Activated CD4-positive, alpha-beta T cell treated with anti-CD3 and anti-CD28 coated beads, Interleukin-2, amount 10 ng/mL, durations not matched to agents 7 days and 5 days (primary cell): ENCODE results near the gene SDE2. TPM values are rescaled to one million over a fixed set of nuclear protein-coding genes. Genes with fewer than 3 reads are reported as not detected.
A peak's percentile ranks its signal among the peaks of the same experiment; 100 is the strongest.

ENCODE experiments used
- CTCF ChIA-PET: fragments of 350-600 bp; sonication (Branson Sonifier 250); formaldehyde crosslinking; loops from one replicate; lab custom pipeline; 2021; ENCODE audit warnings: antibody characterized with exemption; lab: Charles Lee
- POLR2A ChIA-PET: fragments of 350-600 bp; sonication (Branson Sonifier 250); formaldehyde crosslinking; loops from one replicate; lab custom pipeline; 2021; ENCODE audit warnings: antibody characterized with exemption; lab: Charles Lee
- DNase-seq: peaks from one replicate; pipeline ENCODE4 v3.0.0-alpha.2; 2020
- H3K27ac Mint-ChIP-seq: one replicate; pipeline ENCODE4 v1.8.0; 2021; ENCODE audit warnings: mild to moderate bottlenecking, moderate library complexity, mixed read lengths
- H3K27me3 Mint-ChIP-seq: one replicate; pipeline ENCODE4 v1.8.0; 2021; ENCODE audit warnings: mixed read lengths
- H3K36me3 Mint-ChIP-seq: one replicate; pipeline ENCODE4 v1.8.0; 2021; ENCODE audit warnings: low read depth, mixed read lengths
- H3K4me1 Mint-ChIP-seq: one replicate; pipeline ENCODE4 v1.8.0; 2021; ENCODE audit warnings: mixed read lengths
- H3K4me3 Mint-ChIP-seq: one replicate; pipeline ENCODE4 v1.8.0; 2021; ENCODE audit warnings: mild to moderate bottlenecking, moderate library complexity, mixed read lengths
- H3K9me3 Mint-ChIP-seq: one replicate; pipeline ENCODE4 v1.8.0; 2021; ENCODE audit warnings: mixed read lengths
- total RNA-seq, 2 experiments: library from RNA; stranded (reverse); gene quantifications; one replicate each; pipeline ENCODE4 v1.2.3, GENCODE V29; 2021

The SDE2 gene
- 10 to 100 TPM; 16.1 to 16.6 TPM for total RNA-seq

GRCh38 chr1:225999227-225999911 is at the start of gene SDE2:
SDE2 (minus strand) TSS chr1:225999343; CDS start chr1:225999312, 31 bp downstream.
- ChIA-PET POLR2A (interaction anchor here (0.6 to 1.9 kb wide), 7 partner anchors 9 to 539 kb away, joined by 3 to 25 read pairs (median 4); partner anchors contain the start of genes H3-3A and PYCR2), CTCF (interaction anchor here (0.6 to 1.5 kb wide), 9 partner anchors 11 to 309 kb away, joined by 3 to 5 read pairs (median 4); partner anchors contain the start of genes H3-3A, LIN9 and SRP9)
- Mint-ChIP-seq H3K4me3 (peak within 1 kb of the TSS; percentile 99), H3K4me1 (peaks cover 81% of the 10 kb centered on the region), H3K27me3 (no peaks in the 10 kb centered on the region), H3K9me3 (no peaks in the 10 kb centered on the region), H3K27ac (peak within 1 kb of the TSS; percentile 100), H3K36me3 (peaks cover 26% of the 10 kb centered on the region)
- DNase-seq = peak; percentile 100

DNA sequence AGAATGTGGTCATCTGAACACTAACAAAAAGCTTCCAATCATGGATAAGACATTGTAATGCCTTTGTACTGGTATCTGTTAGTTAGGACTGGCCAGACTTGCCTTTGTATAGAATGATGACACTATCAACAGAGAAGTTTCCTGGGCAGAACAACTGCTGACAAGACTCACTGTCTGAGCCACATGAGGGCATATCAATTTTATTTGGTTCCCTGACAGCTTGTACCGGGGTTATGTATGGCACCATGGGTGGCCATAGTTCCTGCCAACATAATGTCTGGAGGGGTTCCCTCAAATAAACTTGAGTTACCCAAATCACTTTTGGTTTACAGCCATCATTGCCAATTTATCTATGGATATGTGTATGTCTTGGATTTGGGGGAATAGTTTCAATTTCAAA is 49.7 kb upstream of the SDE2 start:
- peaks cover 5% of the 10 kb centered on the region for H3K27me3 Mint-ChIP-seq
- no peaks in the 10 kb centered on the region for H3K36me3 Mint-ChIP-seq
- no peak overlapping the region for H3K27ac Mint-ChIP-seq
- no peak for DNase-seq
- ChIA-PET POLR2A (interaction anchor here (0.7 kb wide), 1 partner anchor 247 kb away, joined by 3 read pairs; no protein-coding TSS in a partner anchor), CTCF (no interaction called here)
- no peaks in the 10 kb centered on the region for H3K4me1 Mint-ChIP-seq
- no peak overlapping the region for H3K4me3 Mint-ChIP-seq
- H3K9me3 Mint-ChIP-seq = no peaks in the 10 kb centered on the region

DNA sequence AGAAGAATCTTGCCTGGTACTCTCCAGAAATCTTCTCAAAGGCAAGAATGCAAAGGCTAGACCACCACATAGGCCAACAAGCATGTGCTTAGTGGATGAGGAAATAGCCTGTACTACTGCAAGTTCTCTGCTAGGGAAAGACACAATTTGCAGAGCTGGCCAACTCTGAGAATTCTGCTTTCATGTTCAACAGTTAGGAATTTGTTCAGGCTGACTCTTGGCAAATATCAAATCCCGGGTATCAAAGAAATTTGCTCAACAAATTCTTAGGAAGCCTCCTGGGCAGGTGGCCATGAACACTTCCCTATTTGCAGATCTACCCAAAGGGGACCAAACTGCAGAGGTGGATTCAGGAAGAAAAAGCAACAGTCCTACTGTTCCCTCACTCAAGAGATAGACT is 48.4 kb upstream of the SDE2 start:
- Mint-ChIP-seq H3K9me3 (no peaks in the 10 kb centered on the region), H3K4me3 (no peak overlapping the region), H3K36me3 (no peaks in the 10 kb centered on the region), H3K4me1 (no peaks in the 10 kb centered on the region), H3K27me3 (peaks cover 5% of the 10 kb centered on the region), H3K27ac (no peak overlapping the region)
- CTCF ChIA-PET = interaction anchor here (1.0 kb wide), 1 partner anchor 9 kb away, joined by 3 read pairs; no protein-coding TSS in a partner anchor
- POLR2A ChIA-PET = no interaction called here
- DNase-seq = no peak

- Mint-ChIP-seq H3K9me3 (no peaks in the 10 kb centered on the region), H3K27me3 (peaks cover 5% of the 10 kb centered on the region), H3K36me3 (no peaks in the 10 kb centered on the region), H3K4me1 (no peaks in the 10 kb centered on the region), H3K27ac (no peak overlapping the region), H3K4me3 (no peak overlapping the region)
- no peak for DNase-seq
- CTCF ChIA-PET = no interaction called here
- POLR2A ChIA-PET = no interaction called here
These were observed 47.1 kb upstream of the SDE2 start for GRCh38 chr1:226046240-226046639.

DNA sequence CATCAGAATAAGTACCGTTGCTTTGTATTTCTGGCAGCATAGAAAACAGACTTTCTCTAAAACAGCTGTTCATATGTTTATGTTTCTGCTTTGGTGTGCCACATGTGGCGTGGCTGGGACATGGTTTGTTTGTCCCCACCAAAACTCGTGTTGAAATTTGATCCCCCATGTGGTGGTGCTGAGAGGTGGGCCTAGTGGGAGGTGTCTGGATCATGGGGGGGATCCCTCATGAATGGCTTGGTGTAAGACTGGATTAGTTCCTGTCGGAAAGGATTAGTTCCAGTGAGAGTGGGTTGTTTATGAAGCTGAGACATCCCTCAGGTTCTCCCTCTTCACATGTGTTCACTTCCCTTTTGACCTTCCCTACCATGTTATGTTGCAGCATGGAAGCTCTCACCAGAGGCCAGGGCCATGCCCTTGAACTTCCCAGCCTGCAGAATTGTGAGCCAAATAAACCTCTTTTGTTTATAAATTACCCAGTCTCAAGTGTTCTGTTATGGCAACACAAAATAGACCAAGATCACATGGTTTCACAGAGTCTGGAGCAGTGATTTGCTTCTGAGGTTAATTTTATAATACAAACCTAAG is 45.5 kb upstream of the SDE2 start:
- no peaks in the 10 kb centered on the region for H3K9me3 Mint-ChIP-seq
- ChIA-PET POLR2A (no interaction called here), CTCF (interaction anchor here (0.7 to 1.6 kb wide), 2 partner anchors 11 to 21 kb away, joined by 3 to 4 read pairs; no protein-coding TSS in a partner anchor)
- H3K27me3 Mint-ChIP-seq = peaks cover 7% of the 10 kb centered on the region
- no peaks in the 10 kb centered on the region for H3K4me1 Mint-ChIP-seq
- no peak for DNase-seq
- H3K4me3 Mint-ChIP-seq = no peak overlapping the region
- H3K36me3 Mint-ChIP-seq = no peaks in the 10 kb centered on the region
- no peak overlapping the region for H3K27ac Mint-ChIP-seq

DNA sequence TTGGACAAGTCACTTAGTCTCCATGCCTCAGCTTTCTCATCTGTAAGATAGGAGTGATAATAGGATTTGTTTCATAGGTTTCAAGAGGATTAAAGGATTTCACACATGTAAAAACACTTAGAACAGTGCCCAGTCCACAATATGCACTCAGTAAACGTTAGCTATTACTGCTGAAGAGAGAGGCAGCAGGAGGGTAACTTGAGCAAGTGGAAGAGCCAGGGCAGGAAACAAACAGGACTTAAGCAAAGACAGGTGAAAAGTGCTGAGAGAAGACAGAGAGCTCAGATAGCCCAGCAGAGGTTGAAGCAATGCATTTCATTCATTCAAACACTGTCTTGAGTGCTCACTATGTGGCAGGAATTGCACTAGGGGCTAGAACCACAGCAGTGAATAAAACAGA is 42.3 kb upstream of the SDE2 start:
- DNase-seq = no peak
- no peaks in the 10 kb centered on the region for H3K4me1 Mint-ChIP-seq
- peaks cover 2% of the 10 kb centered on the region for H3K27me3 Mint-ChIP-seq
- H3K9me3 Mint-ChIP-seq = no peaks in the 10 kb centered on the region
- CTCF ChIA-PET = interaction anchor here (0.6 kb wide), 2 partner anchors 20 to 203 kb away, joined by 3 read pairs; no protein-coding TSS in a partner anchor
- H3K4me3 Mint-ChIP-seq = no peak overlapping the region
- no peak overlapping the region for H3K27ac Mint-ChIP-seq
- H3K36me3 Mint-ChIP-seq = no peaks in the 10 kb centered on the region
- POLR2A ChIA-PET = no interaction called here

GRCh38 chr1:226038661-226039060 is 39.5 kb upstream of the SDE2 start:
- Mint-ChIP-seq H3K9me3 (no peaks in the 10 kb centered on the region), H3K27ac (no peak overlapping the region), H3K27me3 (peaks cover 2% of the 10 kb centered on the region), H3K36me3 (no peaks in the 10 kb centered on the region), H3K4me1 (no peaks in the 10 kb centered on the region), H3K4me3 (no peak overlapping the region)
- no peak for DNase-seq
- ChIA-PET CTCF (no interaction called here), POLR2A (no interaction called here)

GRCh38 chr1:226035915-226036314 is 36.8 kb upstream of the SDE2 start:
- CTCF ChIA-PET = interaction anchor here (0.6 to 0.9 kb wide), 2 partner anchors 9 to 289 kb away, joined by 3 to 7 read pairs; no protein-coding TSS in a partner anchor
- Mint-ChIP-seq H3K36me3 (no peaks in the 10 kb centered on the region), H3K27ac (no peak overlapping the region), H3K27me3 (peaks cover 7% of the 10 kb centered on the region), H3K4me3 (no peak overlapping the region), H3K4me1 (no peaks in the 10 kb centered on the region), H3K9me3 (no peaks in the 10 kb centered on the region)
- POLR2A ChIA-PET = no interaction called here
- DNase-seq = no peak

- no peak for DNase-seq
- no peaks in the 10 kb centered on the region for H3K36me3 Mint-ChIP-seq
- CTCF ChIA-PET = interaction anchor here (1.1 kb wide), 1 partner anchor 10 kb away, joined by 3 read pairs; no protein-coding TSS in a partner anchor
- no peaks in the 10 kb centered on the region for H3K4me1 Mint-ChIP-seq
- H3K4me3 Mint-ChIP-seq = no peak overlapping the region
- no peak overlapping the region for H3K27ac Mint-ChIP-seq
- H3K9me3 Mint-ChIP-seq = no peaks in the 10 kb centered on the region
- peaks cover 5% of the 10 kb centered on the region for H3K27me3 Mint-ChIP-seq
- POLR2A ChIA-PET = no interaction called here
These were observed 35.3 kb upstream of the SDE2 start for GRCh38 chr1:226034482-226034881.

DNA sequence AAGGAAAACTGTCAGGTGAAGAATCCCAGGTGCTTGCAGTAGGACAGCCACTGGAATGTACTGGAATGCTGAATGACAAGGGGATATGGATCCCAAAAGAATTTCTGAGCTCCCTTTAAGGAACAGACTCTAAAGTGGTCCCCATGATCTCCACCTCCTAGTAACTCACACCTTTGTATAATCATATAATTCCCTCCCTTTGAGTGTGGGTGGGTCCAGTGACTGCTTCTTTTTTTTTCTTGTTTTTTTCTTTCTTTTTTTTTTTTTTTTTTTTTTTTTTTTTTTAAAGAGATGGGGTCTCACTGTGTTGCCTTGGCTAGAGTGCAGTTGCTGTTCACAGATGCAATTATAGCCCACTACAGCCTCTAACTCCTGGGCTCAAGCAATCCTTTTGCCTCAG is 34.8 kb upstream of the SDE2 start:
- Mint-ChIP-seq H3K27ac (no peak overlapping the region), H3K4me3 (no peak overlapping the region), H3K4me1 (no peaks in the 10 kb centered on the region), H3K36me3 (no peaks in the 10 kb centered on the region), H3K9me3 (no peaks in the 10 kb centered on the region), H3K27me3 (peaks cover 5% of the 10 kb centered on the region)
- ChIA-PET CTCF (interaction anchor here (1.1 kb wide), 1 partner anchor 11 kb away, joined by 3 read pairs; no protein-coding TSS in a partner anchor), POLR2A (no interaction called here)
- DNase-seq = no peak

DNA sequence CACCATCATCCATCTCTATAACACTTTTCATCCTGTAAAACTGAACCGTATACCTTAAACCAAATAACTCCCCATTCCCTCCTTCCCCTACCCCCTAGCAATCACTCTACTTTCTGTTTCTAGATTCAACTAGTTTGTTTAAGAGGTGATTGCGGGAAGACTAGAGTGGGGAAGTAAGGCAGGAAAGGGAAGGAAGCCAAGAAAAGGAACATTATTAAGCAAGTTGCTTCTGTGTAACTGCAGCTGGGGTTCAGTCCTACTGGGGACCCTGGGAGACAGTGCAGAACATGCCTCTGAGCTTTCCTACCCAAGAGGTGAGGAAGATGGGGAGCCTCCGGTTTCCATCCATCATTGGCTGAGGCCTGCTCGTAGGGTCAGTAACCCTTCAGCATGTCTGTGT is 34.4 kb upstream of the SDE2 start:
- DNase-seq = no peak
- Mint-ChIP-seq H3K9me3 (no peaks in the 10 kb centered on the region), H3K27ac (no peak overlapping the region), H3K27me3 (peaks cover 5% of the 10 kb centered on the region), H3K4me3 (no peak overlapping the region), H3K4me1 (no peaks in the 10 kb centered on the region), H3K36me3 (no peaks in the 10 kb centered on the region)
- ChIA-PET CTCF (interaction anchor here (1.1 kb wide), 1 partner anchor 11 kb away, joined by 3 read pairs; no protein-coding TSS in a partner anchor), POLR2A (no interaction called here)

DNA sequence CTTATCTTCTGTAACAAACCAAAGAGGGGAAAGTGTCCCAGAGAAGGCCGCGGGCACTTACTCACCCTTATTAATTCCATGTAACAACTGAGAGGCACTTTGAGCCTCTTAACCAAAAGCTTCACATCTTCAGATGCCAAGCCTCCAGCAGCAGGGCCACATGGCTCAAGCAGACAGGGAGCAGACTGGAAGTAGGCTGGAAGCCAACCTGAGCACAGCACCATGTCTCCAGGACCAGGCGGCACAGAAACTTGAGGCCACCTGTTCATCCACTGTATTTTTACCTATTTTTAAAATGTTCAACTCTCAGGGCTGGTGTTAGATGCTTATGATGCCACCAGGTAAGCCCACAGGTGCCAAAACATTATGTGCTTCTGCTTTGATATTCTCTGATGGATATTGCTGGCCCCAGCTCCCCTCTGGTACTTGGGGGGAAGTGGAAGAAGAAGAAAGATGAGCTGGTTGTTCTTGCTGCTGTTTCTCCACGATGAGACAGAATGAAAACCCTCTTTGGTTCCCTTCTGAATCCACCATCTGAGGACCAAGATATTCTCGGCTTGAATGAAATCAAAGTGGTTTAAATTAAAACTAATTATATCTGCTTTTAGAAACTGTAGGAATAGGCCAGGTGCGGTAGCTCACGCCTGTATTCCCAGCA is 30.6 kb upstream of the SDE2 start:
- no peak overlapping the region for H3K4me3 Mint-ChIP-seq
- H3K9me3 Mint-ChIP-seq = no peaks in the 10 kb centered on the region
- peaks cover 5% of the 10 kb centered on the region for H3K27me3 Mint-ChIP-seq
- POLR2A ChIA-PET = no interaction called here
- CTCF ChIA-PET = interaction anchor here (0.6 to 1.3 kb wide), 4 partner anchors 25 to 468 kb away, joined by 3 to 6 read pairs (median 4); no protein-coding TSS in a partner anchor
- no peak for DNase-seq
- H3K4me1 Mint-ChIP-seq = peaks cover 4% of the 10 kb centered on the region
- H3K36me3 Mint-ChIP-seq = no peaks in the 10 kb centered on the region
- no peak overlapping the region for H3K27ac Mint-ChIP-seq
